Lower leg skin (tissue), 4 donors: ENCODE results near the gene XBP1. TPM values are rescaled to one million over a fixed set of nuclear protein-coding genes. Genes with fewer than 3 reads are reported as not detected.
"Not testable (repeated sequence)": the region's sequence is repeated elsewhere in the genome, so short reads cannot be mapped to it uniquely, and the experiment has no call there.

Experiments
- DNase-seq, 2 donors: peaks; one replicate each; pipeline ENCODE4 v3.0.0-alpha.2; 2019; ENCODE audit warnings: low spot score in 2 of 2
- H3K4me3 ChIP-seq: fragments of 200-600 bp; sonication (generic); 2 replicates; pipeline ENCODE4 v1.5.1; 2017; ENCODE audit warnings: mild to moderate bottlenecking, low read depth; ENCODE audit not compliant: poor library complexity, severe bottlenecking
- POLR2A ChIP-seq, 2 donors: fragments of 450-650 bp; IDR thresholded peaks; one replicate each; pipeline ENCODE4 v1.6.1; 2016 to 2017; ENCODE audit warnings: antibody characterized with exemption in 2 of 2, mild to moderate bottlenecking in 1 of 2, moderate library complexity in 1 of 2
- WGBS, 2 donors: methylation state at CpG; one replicate each; pipeline ENCODE4 v1.1.5; 2018; 5-methylcytosine and 5-hydroxymethylcytosine counted together
- intact Hi-C: fragments of 100-400 bp; cut with DNase I; formaldehyde crosslinking; loops from one replicate; pipeline ENCODE4 v1.15.0; 2023; ENCODE audit warnings: low total_unique reads
- total RNA-seq, 4 donors: library from RNA; depleted of rRNA; stranded (reverse); fragments of >200 nt; gene quantifications; one replicate each; pipeline ENCODE4 v1.1.0, GENCODE V29; 2016
- TF ChIP-seq, protein P1 (sequence below), 3 donors: fragments of 450-650 bp; IDR thresholded peaks; one replicate each; pipeline ENCODE4 v1.5.1; 2016; ENCODE audit warnings: antibody characterized with exemption in 3 of 3, mild to moderate bottlenecking in 3 of 3, moderate library complexity in 2 of 3

The XBP1 gene
- total RNA-seq, 4 donors from 2014 or later, result 128 to 256 (median 191) TPM

DNA sequence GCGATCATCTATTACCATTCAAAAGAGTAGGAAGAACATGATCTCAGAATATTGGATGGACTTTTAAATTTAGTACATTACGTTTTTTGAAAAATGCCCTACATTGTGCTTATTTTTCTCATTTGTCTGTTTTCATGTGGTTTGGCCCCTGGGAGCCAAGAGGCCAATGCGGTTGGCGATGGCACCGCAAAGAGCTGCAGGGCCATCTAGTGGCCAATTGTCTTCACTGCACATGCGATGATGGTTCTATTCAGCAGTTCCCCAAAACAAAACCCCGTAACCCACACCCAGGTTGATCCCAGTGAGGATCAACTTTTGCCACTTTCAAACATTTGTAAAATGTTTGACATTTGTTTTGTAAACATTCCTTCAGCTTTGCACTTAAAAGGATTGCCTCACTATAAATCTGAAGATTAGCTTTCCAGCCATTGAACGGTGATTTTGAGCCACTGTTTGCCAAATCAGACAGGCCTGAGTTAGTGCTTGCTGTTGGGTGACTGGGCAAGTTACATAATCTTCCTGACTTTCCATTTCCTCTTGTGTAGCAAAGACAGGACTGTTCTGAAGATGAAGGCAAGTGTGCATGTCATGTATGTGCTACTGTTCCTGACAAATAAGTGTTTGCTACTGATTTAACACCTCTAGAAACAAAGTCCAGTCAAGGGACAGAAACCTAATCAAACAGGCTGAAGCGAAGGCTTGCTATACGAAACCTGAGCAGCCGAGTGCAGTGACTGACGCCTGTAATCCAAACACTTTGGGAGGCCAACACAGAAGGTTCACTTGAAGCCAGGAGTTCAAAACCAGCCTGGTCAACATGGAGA is 29.2 kb upstream of the XBP1 start:
- 39 to 41% methylated on average over 12 of the region's 12 CpGs for WGBS, 2 donors
- TF ChIP-seq POLR2A (IDR thresholded peaks at IDR 0.05), result no peak
- TF ChIP-seq, protein P1, sequence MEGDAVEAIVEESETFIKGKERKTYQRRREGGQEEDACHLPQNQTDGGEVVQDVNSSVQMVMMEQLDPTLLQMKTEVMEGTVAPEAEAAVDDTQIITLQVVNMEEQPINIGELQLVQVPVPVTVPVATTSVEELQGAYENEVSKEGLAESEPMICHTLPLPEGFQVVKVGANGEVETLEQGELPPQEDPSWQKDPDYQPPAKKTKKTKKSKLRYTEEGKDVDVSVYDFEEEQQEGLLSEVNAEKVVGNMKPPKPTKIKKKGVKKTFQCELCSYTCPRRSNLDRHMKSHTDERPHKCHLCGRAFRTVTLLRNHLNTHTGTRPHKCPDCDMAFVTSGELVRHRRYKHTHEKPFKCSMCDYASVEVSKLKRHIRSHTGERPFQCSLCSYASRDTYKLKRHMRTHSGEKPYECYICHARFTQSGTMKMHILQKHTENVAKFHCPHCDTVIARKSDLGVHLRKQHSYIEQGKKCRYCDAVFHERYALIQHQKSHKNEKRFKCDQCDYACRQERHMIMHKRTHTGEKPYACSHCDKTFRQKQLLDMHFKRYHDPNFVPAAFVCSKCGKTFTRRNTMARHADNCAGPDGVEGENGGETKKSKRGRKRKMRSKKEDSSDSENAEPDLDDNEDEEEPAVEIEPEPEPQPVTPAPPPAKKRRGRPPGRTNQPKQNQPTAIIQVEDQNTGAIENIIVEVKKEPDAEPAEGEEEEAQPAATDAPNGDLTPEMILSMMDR (IDR thresholded peaks at IDR 0.05), result peak in 1 of 3 donors; percentile 97
- intact Hi-C loops, result loop anchor here (5.0 kb wide), 1 partner anchor 227 kb away; no protein-coding TSS in a partner anchor

DNA sequence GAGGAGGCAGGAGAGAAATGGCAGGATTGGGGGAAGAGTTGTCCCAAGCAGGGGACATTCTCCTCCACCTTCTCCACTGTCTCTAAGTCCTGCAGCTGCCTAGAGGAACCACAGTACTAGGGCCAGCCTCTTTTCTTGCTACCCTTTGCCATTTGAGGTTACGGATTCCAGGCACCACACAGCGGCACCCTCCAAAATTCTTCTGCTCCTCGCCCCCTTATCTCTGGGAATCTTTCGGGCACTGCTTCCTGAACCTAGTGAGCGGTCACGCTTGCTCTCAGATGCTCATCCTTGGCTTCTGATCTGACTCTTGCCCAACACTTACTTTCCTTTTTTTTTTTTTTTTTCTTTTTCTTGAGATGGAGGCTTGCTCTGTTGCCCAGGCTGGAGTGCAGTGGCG is 26.6 kb upstream of the XBP1 start:
- no peak for TF ChIP-seq POLR2A (IDR thresholded peaks at IDR 0.05)
- TF ChIP-seq, protein P1 (IDR thresholded peaks at IDR 0.05), result no peak
- H3K4me3 ChIP-seq, result no peak overlapping the region
- WGBS, 2 donors, result 86 to 90% methylated on average over 7 of the region's 7 CpGs
- no peak for DNase-seq
- intact Hi-C loops, result no loop called here

More for the DNA sequence above, 29.2 kb upstream of the XBP1 start:
- peak; percentile 76 to 94 for DNase-seq
- no peak overlapping the region for H3K4me3 ChIP-seq

DNA sequence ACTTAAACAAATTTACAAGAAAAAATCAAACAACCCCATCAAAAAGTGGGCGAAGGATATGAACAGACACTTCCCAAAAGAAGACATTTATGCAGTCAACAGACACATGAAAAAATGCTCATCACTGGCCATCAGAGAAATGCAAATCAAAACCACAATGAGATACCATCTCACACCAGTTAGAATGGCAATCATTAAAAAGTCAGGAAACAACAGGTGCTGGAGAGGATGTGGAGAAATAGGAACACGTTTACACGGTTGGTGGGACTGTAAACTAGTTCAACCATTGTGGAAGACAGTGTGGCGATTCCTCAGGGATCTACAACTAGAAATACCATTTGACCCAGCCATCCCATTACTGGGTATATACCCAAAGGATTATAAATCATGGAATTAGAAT is 26.1 kb upstream of the XBP1 start:
- DNase-seq, H3K4me3 ChIP-seq, intact Hi-C loops: not testable (repeated sequence)
- WGBS, 2 donors, result 82 to 86% methylated on average over 4 of the region's 4 CpGs

DNA sequence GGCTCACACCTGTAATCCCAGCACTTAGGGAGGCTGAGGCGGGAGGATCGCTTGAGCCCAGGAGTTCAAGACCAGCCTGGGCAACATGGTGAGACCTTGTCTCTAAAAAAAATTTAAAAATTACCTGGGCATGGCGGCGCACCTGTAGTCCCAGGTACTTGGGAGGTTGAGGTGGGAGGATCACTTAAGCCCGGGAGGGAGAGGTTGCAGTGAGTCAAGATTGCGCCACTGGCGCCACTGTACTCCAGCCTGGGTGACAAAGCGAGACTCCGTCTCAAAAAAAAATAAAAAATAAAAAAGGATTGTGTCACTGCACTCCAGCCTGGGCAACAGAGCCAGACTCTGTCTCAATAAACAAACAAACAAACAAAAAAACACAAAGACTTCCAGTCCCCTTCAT is 24.1 kb upstream of the XBP1 start:
- 91 to 95% methylated on average over 9 of the region's 9 CpGs for WGBS, 2 donors
- DNase-seq, intact Hi-C loops, H3K4me3 ChIP-seq: not testable (repeated sequence)

DNA sequence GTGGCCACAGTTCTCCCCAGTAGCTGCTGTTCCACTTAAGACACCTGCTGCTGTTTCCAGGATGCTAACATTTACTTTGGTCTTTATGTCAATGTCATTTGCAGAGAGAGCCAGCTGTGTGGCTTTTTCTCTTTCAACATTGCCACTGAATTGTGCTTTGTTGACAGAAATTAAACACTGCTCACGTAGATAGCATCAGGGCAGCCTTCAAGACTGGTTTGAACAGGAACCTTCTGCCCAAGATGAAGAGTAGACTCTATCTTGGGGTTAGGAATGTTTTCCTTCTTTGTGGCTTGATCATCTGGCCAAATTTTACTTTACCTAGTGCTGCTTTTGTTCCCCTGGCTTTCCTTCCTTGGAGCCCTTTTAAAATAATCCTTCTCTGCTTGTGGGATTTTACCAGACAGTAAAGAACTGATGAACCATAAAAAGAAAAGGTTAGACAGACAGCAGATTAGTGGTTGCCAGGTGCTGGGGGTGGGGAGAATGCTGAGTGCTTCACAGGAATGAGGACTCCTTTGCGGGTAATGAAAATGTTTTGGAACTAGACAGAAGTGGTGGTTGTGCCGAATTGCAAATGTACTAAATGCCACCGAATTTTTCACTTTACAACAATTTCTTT is 22.7 kb upstream of the XBP1 start:
- intact Hi-C loops, result no loop called here
- no peak for DNase-seq
- no peak overlapping the region for H3K4me3 ChIP-seq
- TF ChIP-seq, protein P1 (IDR thresholded peaks at IDR 0.05), result no peak
- no peak for TF ChIP-seq POLR2A (IDR thresholded peaks at IDR 0.05)
- WGBS, 2 donors, result 71 to 75% methylated on average over 4 of the region's 4 CpGs

DNA sequence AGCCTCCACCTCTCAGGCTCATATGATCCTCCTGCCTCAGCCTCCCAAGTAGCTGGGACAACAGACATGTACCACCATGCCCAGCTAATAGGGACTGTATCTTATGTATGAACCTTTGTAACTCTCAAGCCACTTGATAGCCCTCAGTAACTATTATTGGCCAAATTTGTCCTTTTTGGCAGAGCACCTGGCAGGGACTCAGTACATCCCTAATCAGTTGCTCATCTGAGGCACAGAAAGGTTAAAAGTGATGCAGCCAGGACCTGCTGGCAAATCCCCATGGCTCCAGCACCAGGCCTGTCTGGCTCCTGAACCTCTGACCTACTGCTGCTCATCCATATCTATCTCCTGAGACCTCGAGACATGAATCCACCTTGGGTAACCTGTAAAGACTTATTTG is 21.1 kb upstream of the XBP1 start:
- 80 to 95% methylated on average over 1 of the region's 1 CpG for WGBS, 2 donors
- TF ChIP-seq, protein P1 (IDR thresholded peaks at IDR 0.05), result no peak
- no peak for TF ChIP-seq POLR2A (IDR thresholded peaks at IDR 0.05)
- intact Hi-C loops, result no loop called here
- no peak overlapping the region for H3K4me3 ChIP-seq
- no peak for DNase-seq
